ENCODE measurements around the gene VSTM2B. TPM values are rescaled to one million over a fixed set of nuclear protein-coding genes. Genes with fewer than 3 reads are reported as not detected.

Gene VSTM2B
- total RNA-seq, 1 experiment from 2014 or later = not detected

DNA sequence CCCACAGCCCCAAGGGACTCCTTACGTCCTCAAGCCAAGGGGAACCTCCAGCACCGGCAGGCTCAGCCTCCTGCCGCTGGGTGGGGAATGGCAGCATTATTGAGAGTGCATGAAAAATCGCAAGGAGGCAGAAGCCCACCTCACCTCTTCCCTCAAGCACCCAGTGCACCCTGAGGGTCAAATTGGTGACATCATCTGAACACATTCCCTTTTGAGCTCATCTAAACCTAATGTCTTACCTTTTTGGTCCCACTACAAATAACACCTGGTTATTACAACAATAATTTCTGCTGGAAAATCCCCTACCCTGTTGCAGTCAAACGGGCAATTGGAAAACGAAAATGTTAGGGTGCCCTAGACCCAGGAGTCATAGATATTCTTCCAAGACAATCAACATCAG, 68.1 kb downstream of the VSTM2B start:
- no peak for DNase-seq
- Histone ChIP-seq H3K4me1 (ENCODE audit: low read length) (peaks cover 19% of the 10 kb centered on the region), H3K9me2 (replicated peaks; ENCODE audit: insufficient read depth, low read length) (no peaks in the 10 kb centered on the region), H3K4me3 (ENCODE audit: low read length) (no peak overlapping the region), H3K27me3 (ENCODE audit: low read length) (no peaks in the 10 kb centered on the region), H3K79me2 (ENCODE audit: low read length) (no peaks in the 10 kb centered on the region), H3K9ac (ENCODE audit: low read length) (no peak overlapping the region), H3K9me3 (ENCODE audit: low read length) (peaks cover 5% of the 10 kb centered on the region; the same call in 1 of the 2 replicates), H3K4me2 (ENCODE audit: low read depth, low read length, poor library complexity, severe bottlenecking) (no peak overlapping the region), H4K20me1 (ENCODE audit: insufficient read depth, low read depth, low read length) (no peaks in the 10 kb centered on the region), H3K27ac (ENCODE audit: low read length) (no peak overlapping the region), H3K36me3 (ENCODE audit: insufficient read depth, low read length) (no peaks in the 10 kb centered on the region), H2AFZ (ENCODE audit: low read length) (no peak overlapping the region)

DNA sequence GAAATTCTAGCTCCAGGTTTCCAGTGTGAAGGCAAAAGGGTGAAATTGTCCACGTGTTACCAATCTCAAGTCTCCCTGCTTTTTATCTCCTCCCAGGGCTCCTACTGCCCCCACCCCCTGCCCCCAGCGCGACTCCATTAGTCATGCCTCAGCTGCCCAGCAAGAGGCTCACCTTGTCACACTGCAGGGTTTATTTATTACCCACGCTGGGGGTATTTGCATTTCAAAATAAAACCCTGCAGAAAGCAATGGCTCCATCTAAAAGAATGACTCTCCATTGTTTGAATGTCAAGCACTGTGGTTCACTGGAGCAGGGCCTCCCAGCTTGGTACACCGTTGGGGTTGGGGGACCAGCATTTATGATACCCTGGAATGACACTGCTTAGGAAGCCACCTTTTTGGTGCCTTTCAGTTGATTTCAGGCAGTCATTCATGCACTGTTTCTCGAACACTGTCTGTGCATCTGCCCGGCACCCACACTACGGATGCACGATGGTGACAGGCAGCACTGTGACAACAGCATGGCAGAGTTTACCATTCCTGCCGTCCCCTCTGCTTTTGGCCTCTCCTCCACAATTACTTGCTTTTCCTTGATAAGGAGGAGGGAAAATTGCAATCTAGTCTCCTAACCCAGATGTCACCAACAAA, 70.4 kb downstream of the VSTM2B start:
- Histone ChIP-seq H3K9me3 (ENCODE audit: low read length) (no peaks in the 10 kb centered on the region), H3K4me3 (ENCODE audit: low read length) (peak overlapping the region; percentile 19; the same call in 1 of the 2 replicates), H3K27ac (ENCODE audit: low read length) (no peak overlapping the region), H3K79me2 (ENCODE audit: low read length) (no peaks in the 10 kb centered on the region), H3K4me2 (ENCODE audit: low read depth, low read length, poor library complexity, severe bottlenecking) (peak overlapping the region; percentile 12), H4K20me1 (ENCODE audit: insufficient read depth, low read depth, low read length) (no peaks in the 10 kb centered on the region), H3K4me1 (ENCODE audit: low read length) (peaks cover 19% of the 10 kb centered on the region), H3K9ac (ENCODE audit: low read length) (no peak overlapping the region; the same call in 1 of the 2 replicates), H3K36me3 (ENCODE audit: insufficient read depth, low read length) (no peaks in the 10 kb centered on the region), H2AFZ (ENCODE audit: low read length) (no peak overlapping the region), H3K9me2 (replicated peaks; ENCODE audit: insufficient read depth, low read length) (no peaks in the 10 kb centered on the region), H3K27me3 (ENCODE audit: low read length) (no peaks in the 10 kb centered on the region)
- no peak for DNase-seq

- no peak overlapping the region for H2AFZ ChIP-seq (ENCODE audit: low read length)
- no peak overlapping the region for H3K9ac ChIP-seq (ENCODE audit: low read length)
- H3K27me3 ChIP-seq (ENCODE audit: low read length) = no peaks in the 10 kb centered on the region
- H3K9me3 ChIP-seq (ENCODE audit: low read length) = no peaks in the 10 kb centered on the region
- H3K27ac ChIP-seq (ENCODE audit: low read length) = no peak overlapping the region
- peaks cover 19% of the 10 kb centered on the region for H3K4me1 ChIP-seq (ENCODE audit: low read length)
- H3K9me2 ChIP-seq (replicated peaks; ENCODE audit: insufficient read depth, low read length) = no peaks in the 10 kb centered on the region
- no peaks in the 10 kb centered on the region for H3K36me3 ChIP-seq (ENCODE audit: insufficient read depth, low read length)
- no peaks in the 10 kb centered on the region for H3K79me2 ChIP-seq (ENCODE audit: low read length)
- DNase-seq = no peak
- H3K4me2 ChIP-seq (ENCODE audit: low read depth, low read length, poor library complexity, severe bottlenecking) = no peak overlapping the region
- H4K20me1 ChIP-seq (ENCODE audit: insufficient read depth, low read depth, low read length) = no peaks in the 10 kb centered on the region
- H3K4me3 ChIP-seq (ENCODE audit: low read length) = no peak overlapping the region
Measured at GRCh38 chr19:29596885-29597525, 71.2 kb downstream of the VSTM2B start.

DNA sequence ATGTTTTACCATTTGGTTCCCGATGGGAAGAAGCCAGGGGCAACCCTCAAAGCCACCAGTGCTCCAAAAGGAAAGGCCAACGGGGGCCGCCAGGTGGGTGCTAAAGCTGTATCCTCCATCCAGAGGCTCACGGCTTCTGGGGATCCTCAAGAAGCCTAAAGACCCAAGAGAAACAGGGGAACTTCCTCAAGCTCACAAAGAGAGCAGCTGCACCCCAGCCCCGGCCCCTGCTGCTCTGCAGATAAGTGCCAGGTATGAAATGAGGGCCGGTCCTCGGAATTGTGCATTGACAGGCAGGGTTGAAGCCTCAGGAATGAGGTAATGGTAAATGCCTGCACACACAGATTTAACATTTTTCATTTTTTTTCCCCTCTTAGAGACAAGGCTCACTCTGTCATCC, 72.2 kb downstream of the VSTM2B start:
- Histone ChIP-seq H2AFZ (ENCODE audit: low read length) (no peak overlapping the region), H3K4me1 (ENCODE audit: low read length) (peaks cover 19% of the 10 kb centered on the region), H4K20me1 (ENCODE audit: insufficient read depth, low read depth, low read length) (no peaks in the 10 kb centered on the region), H3K36me3 (ENCODE audit: insufficient read depth, low read length) (no peaks in the 10 kb centered on the region), H3K9me3 (ENCODE audit: low read length) (no peaks in the 10 kb centered on the region), H3K79me2 (ENCODE audit: low read length) (no peaks in the 10 kb centered on the region), H3K27me3 (ENCODE audit: low read length) (no peaks in the 10 kb centered on the region), H3K4me2 (ENCODE audit: low read depth, low read length, poor library complexity, severe bottlenecking) (no peak overlapping the region), H3K9me2 (replicated peaks; ENCODE audit: insufficient read depth, low read length) (no peaks in the 10 kb centered on the region), H3K27ac (ENCODE audit: low read length) (no peak overlapping the region), H3K9ac (ENCODE audit: low read length) (no peak overlapping the region), H3K4me3 (ENCODE audit: low read length) (no peak overlapping the region)
- DNase-seq = no peak

DNA sequence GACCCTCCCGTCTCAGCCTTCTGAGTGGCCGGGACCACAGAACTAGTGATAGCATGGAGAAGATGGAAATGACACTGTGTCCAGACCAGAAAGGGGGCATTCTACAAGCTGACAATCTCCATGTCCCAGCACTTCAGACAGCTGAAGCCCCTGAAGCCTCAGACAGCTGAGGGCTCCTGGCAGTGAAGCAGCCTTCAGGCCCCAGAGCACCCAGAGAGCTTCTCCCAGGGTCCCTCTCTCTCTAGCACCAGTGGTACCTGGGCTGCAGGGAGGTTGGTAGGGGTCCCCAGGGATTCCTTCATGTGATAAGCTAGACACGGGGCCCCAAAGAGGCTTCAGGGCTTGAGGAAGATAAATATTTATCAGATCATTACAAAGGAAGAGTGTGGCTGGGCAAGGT, 72.7 kb downstream of the VSTM2B start:
- Histone ChIP-seq H4K20me1 (ENCODE audit: insufficient read depth, low read depth, low read length) (no peaks in the 10 kb centered on the region), H3K36me3 (ENCODE audit: insufficient read depth, low read length) (no peaks in the 10 kb centered on the region), H3K27ac (ENCODE audit: low read length) (no peak overlapping the region), H2AFZ (ENCODE audit: low read length) (no peak overlapping the region), H3K4me3 (ENCODE audit: low read length) (no peak overlapping the region), H3K9me3 (ENCODE audit: low read length) (no peaks in the 10 kb centered on the region), H3K27me3 (ENCODE audit: low read length) (no peaks in the 10 kb centered on the region), H3K9ac (ENCODE audit: low read length) (no peak overlapping the region), H3K4me1 (ENCODE audit: low read length) (peaks cover 19% of the 10 kb centered on the region), H3K4me2 (ENCODE audit: low read depth, low read length, poor library complexity, severe bottlenecking) (no peak overlapping the region), H3K9me2 (replicated peaks; ENCODE audit: insufficient read depth, low read length) (no peaks in the 10 kb centered on the region), H3K79me2 (ENCODE audit: low read length) (no peaks in the 10 kb centered on the region)
- DNase-seq = no peak

DNA sequence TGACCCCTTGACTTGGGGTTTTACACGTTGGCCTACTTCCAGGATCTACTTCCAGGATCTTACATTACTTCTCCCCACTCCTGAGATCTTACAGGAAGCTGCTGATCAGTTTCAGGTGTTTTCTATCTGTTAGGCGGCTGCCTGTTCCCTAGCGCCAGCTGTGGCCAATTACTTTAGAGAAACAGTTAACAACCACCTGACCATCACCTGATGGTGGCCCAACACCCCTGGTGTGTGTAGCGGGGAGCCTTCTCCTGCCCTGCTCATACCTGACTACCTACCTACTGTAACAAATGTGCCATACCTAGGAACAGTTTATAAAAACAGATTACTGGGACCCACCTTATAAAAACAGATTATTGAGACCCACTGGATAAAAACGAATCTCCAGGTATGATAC, 77.5 kb downstream of the VSTM2B start:
- Histone ChIP-seq H3K27ac (ENCODE audit: low read length) (no peak overlapping the region), H3K4me2 (ENCODE audit: low read depth, low read length, poor library complexity, severe bottlenecking) (no peak overlapping the region), H3K36me3 (ENCODE audit: insufficient read depth, low read length) (no peaks in the 10 kb centered on the region), H4K20me1 (ENCODE audit: insufficient read depth, low read depth, low read length) (no peaks in the 10 kb centered on the region), H2AFZ (ENCODE audit: low read length) (no peak overlapping the region), H3K79me2 (ENCODE audit: low read length) (peaks cover 23% of the 10 kb centered on the region), H3K9me3 (ENCODE audit: low read length) (no peaks in the 10 kb centered on the region), H3K9ac (ENCODE audit: low read length) (no peak overlapping the region), H3K4me1 (ENCODE audit: low read length) (peaks cover 15% of the 10 kb centered on the region), H3K9me2 (replicated peaks; ENCODE audit: insufficient read depth, low read length) (no peaks in the 10 kb centered on the region), H3K4me3 (ENCODE audit: low read length) (no peak overlapping the region), H3K27me3 (ENCODE audit: low read length) (no peaks in the 10 kb centered on the region)
- DNase-seq = no peak

DNA sequence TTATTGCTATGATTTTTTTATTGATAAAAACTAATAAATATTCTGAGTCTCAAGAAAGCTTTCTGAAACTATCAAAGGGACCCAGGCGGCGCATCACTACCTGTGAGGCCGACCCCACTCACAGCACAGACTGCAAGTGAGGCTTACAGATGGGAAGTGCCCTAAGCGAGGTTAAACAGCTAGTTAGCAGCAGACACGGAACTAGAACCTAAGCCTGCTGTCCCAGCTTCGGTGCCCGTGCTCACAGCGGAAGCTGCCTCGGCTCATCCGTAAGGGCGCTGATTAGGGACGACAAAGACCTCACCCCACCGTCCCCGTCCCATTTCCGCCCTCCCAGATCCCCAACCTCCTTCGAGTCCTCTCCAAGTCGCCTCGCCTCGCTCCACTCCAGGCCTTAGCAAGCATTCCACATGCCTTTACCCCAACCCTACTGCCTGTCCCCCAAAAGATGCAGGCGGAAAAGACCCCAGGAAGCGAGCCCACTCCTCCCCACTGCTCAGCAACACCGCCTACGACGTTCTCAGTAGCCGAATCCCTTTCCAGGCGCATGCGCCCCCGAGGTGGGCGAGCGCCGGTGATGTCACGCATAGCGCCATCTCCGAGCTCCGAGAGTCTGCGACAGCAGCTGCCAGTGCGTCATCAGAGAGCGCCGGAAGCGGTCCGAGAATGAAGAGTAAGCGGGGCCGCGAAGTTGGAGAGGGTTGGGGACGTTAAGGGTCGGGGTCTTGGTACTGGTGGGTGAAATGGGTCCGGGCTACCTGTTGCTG, 80.0 kb downstream of the VSTM2B start, which contains the start of gene POP4:
Gene POP4, plus strand, starts transcription at position 631 of the 767 bp plus-strand sequence. Its CDS starts 36 bp downstream, at position 667.
- Histone ChIP-seq H4K20me1 (ENCODE audit: insufficient read depth, low read depth, low read length) (no peaks in the 10 kb centered on the region), H3K9me2 (replicated peaks; ENCODE audit: insufficient read depth, low read length) (no peaks in the 10 kb centered on the region), H3K4me3 (ENCODE audit: low read length) (peak within 1 kb of the TSS; percentile 99), H3K27me3 (ENCODE audit: low read length) (no peaks in the 10 kb centered on the region), H3K79me2 (ENCODE audit: low read length) (peaks cover 23% of the 10 kb centered on the region), H3K4me1 (ENCODE audit: low read length) (peaks cover 18% of the 10 kb centered on the region), H3K9me3 (ENCODE audit: low read length) (no peaks in the 10 kb centered on the region), H3K27ac (ENCODE audit: low read length) (peak within 1 kb of the TSS; percentile 8; the same call in 1 of the 2 replicates), H3K36me3 (ENCODE audit: insufficient read depth, low read length) (no peaks in the 10 kb centered on the region), H3K4me2 (ENCODE audit: low read depth, low read length, poor library complexity, severe bottlenecking) (peak within 1 kb of the TSS; percentile 98), H3K9ac (ENCODE audit: low read length) (peak within 1 kb of the TSS; percentile 89), H2AFZ (ENCODE audit: low read length) (peak within 1 kb of the TSS; percentile 82; the same call in 1 of the 2 replicates)
- DNase-seq = peak; percentile 99

DNA sequence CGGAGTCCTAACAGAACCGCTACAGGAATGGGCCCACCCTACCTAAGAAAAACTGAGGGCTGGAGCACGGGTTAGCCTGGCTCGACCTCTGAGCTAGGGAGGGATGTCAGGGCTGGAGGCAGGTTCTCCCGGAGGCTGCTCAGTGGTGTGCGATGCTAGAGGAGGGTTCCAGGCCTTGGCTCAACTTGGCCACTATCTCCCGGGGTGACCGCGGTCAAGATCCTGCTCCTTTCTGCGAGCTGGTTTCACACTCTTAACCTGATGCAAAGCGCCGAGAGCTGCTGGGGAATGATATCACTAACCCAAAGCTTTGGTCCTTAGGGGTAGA, 80.6 kb downstream of the VSTM2B start:
- no peak for DNase-seq
- Histone ChIP-seq H2AFZ (ENCODE audit: low read length) (peak overlapping the region; percentile 82; the same call in 1 of the 2 replicates), H3K27ac (ENCODE audit: low read length) (no peak overlapping the region), H3K4me1 (ENCODE audit: low read length) (peaks cover 21% of the 10 kb centered on the region), H3K9me3 (ENCODE audit: low read length) (no peaks in the 10 kb centered on the region), H3K36me3 (ENCODE audit: insufficient read depth, low read length) (peaks cover 1% of the 10 kb centered on the region; the same call in 1 of the 2 replicates), H3K27me3 (ENCODE audit: low read length) (no peaks in the 10 kb centered on the region), H3K4me2 (ENCODE audit: low read depth, low read length, poor library complexity, severe bottlenecking) (peak overlapping the region; percentile 98), H3K4me3 (ENCODE audit: low read length) (peak overlapping the region; percentile 99), H3K9me2 (replicated peaks; ENCODE audit: insufficient read depth, low read length) (no peaks in the 10 kb centered on the region), H3K79me2 (ENCODE audit: low read length) (peaks cover 23% of the 10 kb centered on the region), H3K9ac (ENCODE audit: low read length) (peak overlapping the region; percentile 89), H4K20me1 (ENCODE audit: insufficient read depth, low read depth, low read length) (no peaks in the 10 kb centered on the region)

All from Karpas-422 (cell line).